Heart right ventricle (tissue), 16 donors: Measurements from ENCODE around the gene RRAS. TPM values are rescaled to one million over a fixed set of nuclear protein-coding genes. Genes with fewer than 3 reads are reported as not detected.
A peak's percentile ranks its signal among the peaks of the same experiment; 100 is the strongest.
"Not testable (repeated sequence)": the region's sequence is repeated elsewhere in the genome, so short reads cannot be mapped to it uniquely, and the experiment has no call there.

ENCODE experiments used
- ATAC-seq, 8 donors: fragments of 200-7000 bp; cut with Tn5 transposase; one replicate each; pipeline ENCODE4 v1.9.1; 2020; ENCODE audit warnings: mild to moderate bottlenecking in 8 of 8, moderate library complexity in 8 of 8, moderate number of reproducible peaks in 1 of 8
- DNase-seq, 2 donors: peaks; one replicate each; pipeline ENCODE4 v3.0.0-alpha.2; 2020
- H3K27ac ChIP-seq, 10 donors: fragments of 200-600 bp; sonication (generic) in 2 of 10; one replicate each; pipeline versions ENCODE4 v1.5.0 to v1.8.0; 2020 to 2022; ENCODE audit warnings: mild to moderate bottlenecking in 3 of 10
- H3K27me3 ChIP-seq, 7 donors: fragments of 200-600 bp; one replicate each; pipeline ENCODE4 v1.8.0; 2021 to 2022; ENCODE audit warnings: mild to moderate bottlenecking in 2 of 7
- H3K36me3 ChIP-seq, 9 donors: fragments of 200-600 bp; sonication (generic) in 1 of 9; one replicate each; pipeline versions ENCODE4 v1.5.0 to v1.8.0; 2020 to 2022; ENCODE audit warnings: mild to moderate bottlenecking in 2 of 9
- H3K4me1 ChIP-seq, 9 donors: fragments of 200-600 bp; sonication (generic) in 1 of 9; one replicate each; pipeline versions ENCODE4 v1.5.0 to v1.8.0; 2020 to 2022; ENCODE audit warnings: mild to moderate bottlenecking in 4 of 9
- H3K4me3 ChIP-seq, 10 donors: fragments of 200-600 bp; sonication (generic) in 2 of 10; one replicate each; pipeline versions ENCODE4 v1.5.0 to v1.8.0; 2020 to 2022; ENCODE audit warnings: mild to moderate bottlenecking in 7 of 10, moderate library complexity in 2 of 10
- H3K9me3 ChIP-seq, 11 donors: fragments of 200-600 bp in 10 of 11; sonication (generic) in 2 of 11; one replicate each; pipeline versions ENCODE4 v1.5.0 to v1.8.0; 2013 to 2022; ENCODE audit warnings: mild to moderate bottlenecking in 2 of 11, control low read depth in 1 of 11, moderate library complexity in 1 of 11
- CTCF ChIP-seq, 9 donors: fragments of 200-600 bp; sonication (generic) in 2 of 9; IDR thresholded peaks; one replicate each; pipeline versions ENCODE4 v1.5.0 to v1.8.0; 2021 to 2022; ENCODE audit warnings: antibody characterized with exemption in 9 of 9, mild to moderate bottlenecking in 5 of 9, moderate library complexity in 1 of 9
- WGBS, 2 donors: extraction: QIAGEN DNeasy Blood & Tissue Kit; methylation state at CpG; one replicate each; pipeline ENCODE4 v1.1.7; 2013; ENCODE audit warnings: inconsistent platforms in 1 of 2; 5-methylcytosine and 5-hydroxymethylcytosine counted together
- intact Hi-C, 10 donors: fragments of 100-400 bp; cut with DNase I; formaldehyde crosslinking; loops; one replicate each; pipeline versions ENCODE4 v1.11.1 to v1.14.2; 2022
- polyA plus RNA-seq, 2 donors: library from polyadenylated mRNA; stranded (reverse); fragments of 200-250 nt; gene quantifications; one replicate each; pipeline ENCODE4 v1.2.3, GENCODE V29; 2013
- total RNA-seq, 10 donors: library from RNA; stranded (reverse); fragmentation: NEBNext Ultra II Directional in 3 of 10; extraction: Animal tissue kit (Norgen Biotek cat#: 25700) in 3 of 10; gene quantifications; one replicate each; pipeline versions ENCODE4 v1.2.1 to v1.2.4, GENCODE V29; 2021 to 2023
- donor health status: Arrhythmogenic right ventricular cardiomyopathy.
- donor health status: ischemic (EF 13 %, LVEDD 7.1; RV severe dilation, severe dysfunction).
- donor health status: healthy with polysubstance abuse.
- donor health status: DM: no; HTN: yes; CAD: no.
- donor health status: DM: no; HTN: no; CAD: no.
- donor health status: ischemic (EF 25% LVEDD 6.9; RV normal size, moderate dysfunction).
- donor health status: ischemic (EF 25% LVEDD 5.7; RV mildly dilated, moderate dysfunction).
- donor health status: healthy.
- donor health status: DM: yes; HTN: yes; CAD: no.
- donor health status: Ischemic cardiomyopathy.
- donor health status: ischemic (EF 35%, LVEDD 5.7; RV mildly dilated, moderate dysfunction).
- donor health status: nonischemic (EF 11% LVEDD 7.7; RV severe dilation, severe dysfunction).
- donor health status: DM: yes; HTN: yes; CAD: no.
- donor health status: PGD.
- donor health status: ischemic (EF 29% LVEDD 5.4; RV normal size, mild dysfunction).
- donor health status: nonischemic (EF 23%, LVEDD 6.1; RV moderate dilation, normal function).

RRAS gene
- total and polyA plus RNA-seq, 12 donors, result 90.4 to 215 (median 117) TPM

GRCh38 chr19:49637821-49638738 lies 1.9 kb downstream of the RRAS start:
- H3K4me3 ChIP-seq, result peak overlapping the region; percentile 20 to 95 (median 85)
- DNase-seq, result peak; percentile 92
- intact Hi-C loops, result loop anchor here in 5 of 10 donors (1.0 to 5.0 kb wide), 3 partner anchors 45 to 46 kb away; partner anchors contain the start of gene PRR12 (in 3 of the 5)
- peaks cover 0 to 24% (median 3%) of the 10 kb centered on the region in 9 donors for H3K36me3 ChIP-seq
- H3K27ac ChIP-seq, result peak overlapping the region; percentile 96 to 100 (median 99)
- H3K27me3 ChIP-seq, result no peaks in the 10 kb centered on the region
- H3K9me3 ChIP-seq, result no peaks in the 10 kb centered on the region
- TF ChIP-seq CTCF (IDR thresholded peaks at IDR 0.05), result no peak
- 9 to 19% methylated on average over 19 of the region's 19 CpGs for WGBS, 2 donors
- peak in 7 of 8 donors; percentile 3 to 21 (median 7) for ATAC-seq
- H3K4me1 ChIP-seq, result peaks cover 0 to 59% (median 47%) of the 10 kb centered on the region in 9 donors

- intact Hi-C loops, result loop anchor here in 3 of 10 donors (5.0 kb wide), 1 partner anchor 44 kb away; the partner anchor contains the start of gene PRR12 (in 3 of the 3)
- Histone ChIP-seq H3K27me3 (no peaks in the 10 kb centered on the region), H3K36me3 (peaks cover 0 to 24% (median 3%) of the 10 kb centered on the region in 9 donors), H3K4me3 (no peak overlapping the region), H3K4me1 (peaks cover 4 to 60% (median 44%) of the 10 kb centered on the region in 9 donors), H3K27ac (peak overlapping the region in 5 of 10 donors; percentile 32 to 99 (median 65)), H3K9me3 (no peaks in the 10 kb centered on the region)
- TF ChIP-seq CTCF (IDR thresholded peaks at IDR 0.05), result no peak
- 79% methylated on average over 30 of the region's 30 CpGs for WGBS, 2 donors
- ATAC-seq (no peak), DNase-seq (no peak)
Measured at GRCh38 chr19:49636233-49636932, 3.6 kb downstream of the RRAS start.

- no peak for ATAC-seq
- Histone ChIP-seq H3K4me1 (peaks cover 4 to 62% (median 43%) of the 10 kb centered on the region in 9 donors), H3K36me3 (peaks cover 0 to 24% (median 3%) of the 10 kb centered on the region in 9 donors), H3K27ac (peak overlapping the region in 9 of 10 donors; percentile 14 to 66 (median 55)), H3K27me3 (no peaks in the 10 kb centered on the region), H3K9me3 (no peaks in the 10 kb centered on the region), H3K4me3 (no peak overlapping the region)
- DNase-seq, result no peak
- intact Hi-C loops, result loop anchor here in 3 of 10 donors (5.0 kb wide), 1 partner anchor 43 kb away; the partner anchor contains the start of gene PRR12 (in 3 of the 3)
- no peak for TF ChIP-seq CTCF (IDR thresholded peaks at IDR 0.05)
- WGBS, 2 donors, result 41% methylated on average over 24 of the region's 24 CpGs
Measured at GRCh38 chr19:49635530-49636232, 4.3 kb downstream of the RRAS start.

GRCh38 chr19:49633273-49633672 lies 6.7 kb downstream of the RRAS start:
- WGBS, 2 donors, result 69 to 72% methylated on average over 9 of the region's 9 CpGs
- H3K27ac ChIP-seq, H3K27me3 ChIP-seq, DNase-seq, H3K9me3 ChIP-seq, H3K4me3 ChIP-seq, ATAC-seq, intact Hi-C loops: not testable (repeated sequence)
- peaks cover 0 to 28% (median 3%) of the 10 kb centered on the region in 9 donors for H3K36me3 ChIP-seq
- H3K4me1 ChIP-seq, result peaks cover 5 to 61% (median 33%) of the 10 kb centered on the region in 9 donors
